D341Med (cell line): ENCODE data around the gene NDUFAB1.
"Not testable (repeated sequence)": the region's sequence is repeated elsewhere in the genome, so short reads cannot be mapped to it uniquely, and the experiment has no call there.

Source experiments
- DNase-seq: peaks from one replicate; pipeline ENCODE4 v3.0.0; 2012; ENCODE audit warnings: low spot score

NDUFAB1 gene

GRCh38 chr16:23584186-23585076 lies 11.7 kb downstream of the NDUFAB1 start:
- DNase-seq = no peak

DNA sequence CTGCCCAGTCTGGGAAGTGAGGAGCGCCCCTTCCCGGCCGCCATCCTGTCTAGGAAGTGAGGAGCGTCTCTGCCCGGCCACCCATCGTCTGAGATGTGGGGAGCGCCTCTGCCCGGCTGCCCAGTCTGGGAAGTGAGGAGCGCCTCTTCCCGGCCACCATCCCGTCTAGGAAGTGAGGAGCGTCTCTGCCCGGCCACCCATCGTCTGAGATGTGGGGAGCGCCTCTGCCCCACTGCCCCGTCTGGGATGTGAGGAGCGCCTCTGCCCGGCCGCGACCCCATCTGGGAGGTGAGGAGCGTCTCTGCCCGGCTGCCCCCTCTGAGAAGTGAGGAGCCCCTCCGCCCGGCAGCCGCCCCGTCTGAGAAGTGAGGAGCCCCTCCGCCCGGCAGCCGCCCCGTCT lies 12.8 kb downstream of the NDUFAB1 start:
- not testable (repeated sequence) for DNase-seq

DNA sequence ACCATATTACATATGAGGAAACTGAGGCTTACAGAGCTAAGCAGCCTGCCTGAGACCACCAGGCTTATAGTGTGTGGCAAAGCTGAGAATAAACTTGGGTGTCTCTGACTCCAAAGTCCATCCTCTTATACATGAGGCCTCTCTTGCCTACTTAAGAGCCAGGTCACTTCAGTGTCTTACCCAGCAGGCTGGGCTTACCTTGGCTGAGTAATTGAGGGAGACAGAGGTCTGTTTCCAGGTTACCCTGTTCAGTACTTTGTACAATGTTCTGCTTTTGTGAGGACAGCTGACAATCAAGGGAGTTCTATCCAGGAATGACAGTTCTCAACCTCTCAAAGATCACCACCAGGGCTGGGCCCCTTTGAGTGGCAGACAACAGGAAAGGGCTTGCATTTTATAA lies 14.4 kb downstream of the NDUFAB1 start:
- DNase-seq = no peak

- DNase-seq = no peak
Measured at GRCh38 chr16:23580391-23580790, 15.7 kb downstream of the NDUFAB1 start.

DNA sequence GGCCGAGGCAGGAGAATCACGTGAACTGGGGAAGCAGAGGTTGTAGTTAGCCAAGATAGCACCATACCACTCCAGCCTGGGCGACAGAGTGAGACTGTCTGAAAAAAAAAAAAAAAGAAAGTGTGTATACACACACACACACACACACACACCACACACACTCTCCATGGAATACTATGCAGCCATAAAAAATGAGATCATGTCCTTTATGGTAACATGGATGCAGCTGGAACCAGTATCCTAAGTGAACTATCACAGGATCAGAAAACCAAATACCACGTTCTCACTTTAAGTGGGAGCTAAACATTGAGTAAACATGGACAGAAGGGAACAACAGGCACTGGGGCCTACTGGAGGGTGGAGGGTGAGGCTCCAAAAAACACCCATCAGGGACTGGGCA lies 16.7 kb downstream of the NDUFAB1 start:
- DNase-seq = no peak

DNA sequence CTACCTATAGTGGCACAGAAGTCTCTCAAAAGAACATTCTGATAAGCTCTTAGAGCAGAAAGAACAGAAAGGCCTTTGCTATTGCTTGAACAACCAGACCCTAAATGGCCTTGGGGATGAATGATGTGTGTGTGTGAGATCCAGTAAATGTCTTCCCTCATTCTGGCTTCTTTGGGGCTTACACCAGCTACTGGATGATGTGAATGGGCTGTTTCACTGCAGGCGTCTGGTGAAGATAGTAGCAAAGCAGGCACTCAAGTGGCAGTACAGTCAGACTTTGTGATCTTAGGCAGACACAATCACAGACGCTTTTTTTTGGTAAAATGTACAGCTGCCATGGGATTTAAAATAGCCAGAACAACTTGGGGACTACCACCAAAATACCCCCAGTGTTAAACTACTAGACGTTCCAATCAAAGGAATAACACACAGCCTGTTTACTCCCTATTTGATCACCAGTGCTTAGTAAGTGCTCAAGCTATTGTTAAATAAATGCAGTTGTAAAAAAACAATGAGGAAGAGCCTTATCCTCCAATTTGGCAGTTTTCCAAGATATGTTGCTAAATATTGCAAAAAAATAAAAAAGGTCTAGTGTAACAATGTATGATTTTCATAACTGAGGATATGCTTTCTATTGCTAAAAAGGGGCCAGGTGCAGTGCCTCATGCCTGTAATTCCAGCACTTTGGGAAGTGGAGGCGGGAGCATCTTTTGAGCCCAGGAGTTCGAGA lies 17.9 kb downstream of the NDUFAB1 start:
- no peak for DNase-seq

DNA sequence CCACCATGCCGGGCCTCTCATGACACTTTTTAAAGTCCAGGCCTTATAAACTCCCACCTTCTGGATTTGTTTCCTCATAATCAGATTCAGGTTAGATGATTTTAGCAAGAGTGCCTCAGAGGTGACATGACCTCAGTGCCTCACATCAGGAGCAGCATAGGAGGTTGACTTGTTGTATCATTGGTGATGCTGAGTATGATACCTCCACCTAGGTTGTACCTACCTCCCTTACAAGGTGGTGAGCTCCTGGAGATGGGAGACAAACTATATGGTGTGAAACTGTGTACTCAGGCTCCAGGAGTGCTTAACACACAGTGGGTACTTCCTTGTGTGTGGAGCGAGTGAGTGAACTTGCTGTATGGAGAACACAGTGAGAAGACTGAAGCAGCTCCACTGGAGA lies 18.6 kb downstream of the NDUFAB1 start:
- DNase-seq = no peak

DNA sequence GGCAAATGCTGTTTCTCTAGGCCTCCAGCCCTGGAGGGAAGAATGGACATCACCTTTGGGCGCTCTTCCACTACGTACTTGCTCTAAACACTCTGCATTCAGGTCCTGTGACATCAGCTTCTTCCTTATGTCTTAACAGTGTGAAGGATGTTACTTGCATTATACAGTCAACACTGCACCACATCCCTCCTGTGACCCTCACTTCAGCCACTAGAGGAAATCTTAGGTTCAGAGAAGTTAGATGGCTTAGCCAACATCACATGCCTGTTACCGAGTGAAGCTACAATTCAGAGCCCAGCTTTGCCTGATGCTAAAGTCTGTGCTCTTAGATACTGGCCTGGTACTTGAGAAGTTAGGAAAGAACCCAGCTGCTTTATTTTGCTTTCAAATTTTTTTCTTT lies 20.3 kb downstream of the NDUFAB1 start:
- DNase-seq = no peak

- no peak for DNase-seq
Measured at GRCh38 chr16:23573817-23574216, 22.3 kb downstream of the NDUFAB1 start.

DNA sequence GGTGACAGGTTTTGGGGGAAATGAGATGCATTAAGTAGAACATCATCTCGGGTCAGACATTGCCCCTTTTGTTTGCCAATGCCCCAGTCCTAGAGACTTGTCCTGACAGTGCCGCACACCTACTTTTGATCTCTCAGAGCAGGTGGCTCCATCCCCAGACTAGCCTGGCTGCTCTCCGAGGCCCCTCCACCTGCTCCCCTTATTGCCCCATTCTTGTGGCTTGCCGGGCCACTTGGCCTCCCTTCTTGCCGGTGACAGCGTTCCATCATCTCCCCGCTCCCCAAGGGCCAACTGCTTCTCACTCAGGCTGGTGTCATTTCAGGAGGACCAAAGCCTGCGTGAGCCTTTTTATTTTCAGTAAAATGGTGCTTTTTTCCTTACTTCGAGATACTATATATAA lies 23.7 kb downstream of the NDUFAB1 start:
- no peak for DNase-seq

DNA sequence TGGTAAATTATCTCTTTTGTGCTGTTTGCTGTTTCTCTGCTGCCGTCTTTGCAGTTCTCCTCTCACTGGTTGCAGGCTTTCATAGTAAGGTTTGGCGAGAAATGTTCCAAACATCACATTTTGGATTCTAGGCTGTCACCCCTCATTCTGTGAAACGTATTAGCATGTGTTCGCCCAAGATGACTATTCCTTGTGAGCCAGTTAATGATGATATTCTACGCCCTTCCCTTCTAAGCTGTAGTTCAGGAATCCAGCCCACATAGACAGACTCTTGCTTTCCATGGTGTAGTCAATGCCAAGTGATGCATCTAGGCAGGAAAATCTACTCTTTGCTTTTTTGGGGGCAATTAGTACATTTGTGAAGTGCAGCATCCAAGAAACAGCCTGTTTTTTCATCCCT lies 24.2 kb downstream of the NDUFAB1 start:
- DNase-seq = no peak

GRCh38 chr16:23570992-23571632 lies 25.0 kb downstream of the NDUFAB1 start:
- no peak for DNase-seq

DNA sequence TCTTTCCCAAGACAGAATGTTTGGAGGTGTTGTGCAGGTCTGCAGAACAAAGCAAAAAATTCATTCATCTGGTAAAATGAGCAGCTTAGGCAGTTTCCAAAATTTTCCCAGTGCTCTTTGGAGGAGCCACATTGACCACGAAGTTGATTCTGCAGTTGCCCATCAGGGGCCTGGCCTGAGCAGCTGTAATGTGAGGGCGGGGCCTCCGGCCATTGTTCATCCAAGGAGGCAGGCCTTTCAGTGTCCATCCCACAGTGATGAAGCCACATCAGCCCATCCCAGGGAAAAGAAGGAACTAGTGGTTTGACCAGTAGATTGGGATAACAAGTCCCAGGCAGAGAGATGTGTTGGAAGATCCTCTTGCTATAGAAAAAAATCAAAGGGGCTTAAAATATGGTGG lies 28.5 kb downstream of the NDUFAB1 start:
- DNase-seq = no peak

DNA sequence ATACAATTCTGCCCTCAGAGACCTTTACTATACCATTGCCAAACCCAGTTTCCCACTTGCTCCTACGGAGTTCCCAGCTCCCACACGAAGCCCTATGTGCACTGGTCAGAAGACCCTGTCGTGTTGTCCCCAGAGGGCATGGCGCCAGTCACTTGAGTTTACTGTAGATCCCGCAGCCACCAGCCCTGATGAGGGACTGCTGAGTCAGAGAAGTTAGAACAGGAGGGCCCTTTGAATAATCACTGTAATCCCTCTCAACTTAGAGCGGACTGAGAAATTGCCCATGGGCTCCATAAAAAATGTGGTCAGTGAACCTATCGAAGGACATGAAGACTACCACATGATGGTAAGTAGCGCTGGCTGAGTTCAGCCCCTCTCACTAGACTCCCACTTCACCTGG lies 29.4 kb downstream of the NDUFAB1 start:
- no peak for DNase-seq

GRCh38 chr16:23564575-23565363 lies 31.3 kb downstream of the NDUFAB1 start:
- DNase-seq = no peak

DNA sequence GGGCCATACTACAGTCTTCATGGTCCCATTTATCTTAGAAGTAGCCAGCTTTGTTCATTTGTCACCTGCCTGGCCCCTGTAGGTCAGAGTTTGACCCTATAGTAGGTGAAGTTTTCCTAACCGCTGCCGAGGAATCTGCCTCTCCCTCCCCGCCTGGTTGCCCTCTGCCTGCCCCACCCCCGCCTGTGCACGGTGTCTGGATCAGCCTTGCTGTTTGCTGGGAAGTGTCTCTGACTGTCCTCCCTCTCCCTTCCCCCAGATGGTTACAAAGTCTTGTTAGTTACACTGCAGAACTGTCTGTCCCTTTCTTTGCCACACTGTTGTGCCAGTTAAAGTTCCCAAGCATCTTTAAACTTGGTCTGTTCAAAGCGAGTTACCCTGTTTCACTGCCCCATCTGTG lies 32.9 kb downstream of the NDUFAB1 start:
- DNase-seq = no peak

- DNase-seq = no peak
Measured at GRCh38 chr16:23562505-23562904, 33.6 kb downstream of the NDUFAB1 start.

DNA sequence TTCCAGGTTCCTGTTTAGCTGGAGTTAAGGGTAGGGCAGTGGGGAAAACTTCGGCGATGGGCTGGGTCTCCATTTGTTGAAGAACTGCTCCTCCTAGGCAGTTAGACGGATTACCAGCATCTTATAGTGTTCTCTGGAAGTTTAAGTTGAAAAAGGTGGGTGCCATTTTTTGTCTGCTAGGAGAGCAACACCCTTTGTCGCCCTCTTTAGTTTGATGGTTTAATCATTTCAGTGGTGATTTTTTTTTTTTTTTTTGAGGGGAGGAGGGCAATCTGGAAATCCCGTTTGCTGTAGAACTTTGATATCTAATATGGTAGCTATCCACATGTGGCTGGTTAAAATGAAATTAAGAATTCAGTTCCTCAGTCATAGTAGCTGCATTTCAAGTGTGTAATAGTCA lies 34.5 kb downstream of the NDUFAB1 start:
- DNase-seq = no peak

DNA sequence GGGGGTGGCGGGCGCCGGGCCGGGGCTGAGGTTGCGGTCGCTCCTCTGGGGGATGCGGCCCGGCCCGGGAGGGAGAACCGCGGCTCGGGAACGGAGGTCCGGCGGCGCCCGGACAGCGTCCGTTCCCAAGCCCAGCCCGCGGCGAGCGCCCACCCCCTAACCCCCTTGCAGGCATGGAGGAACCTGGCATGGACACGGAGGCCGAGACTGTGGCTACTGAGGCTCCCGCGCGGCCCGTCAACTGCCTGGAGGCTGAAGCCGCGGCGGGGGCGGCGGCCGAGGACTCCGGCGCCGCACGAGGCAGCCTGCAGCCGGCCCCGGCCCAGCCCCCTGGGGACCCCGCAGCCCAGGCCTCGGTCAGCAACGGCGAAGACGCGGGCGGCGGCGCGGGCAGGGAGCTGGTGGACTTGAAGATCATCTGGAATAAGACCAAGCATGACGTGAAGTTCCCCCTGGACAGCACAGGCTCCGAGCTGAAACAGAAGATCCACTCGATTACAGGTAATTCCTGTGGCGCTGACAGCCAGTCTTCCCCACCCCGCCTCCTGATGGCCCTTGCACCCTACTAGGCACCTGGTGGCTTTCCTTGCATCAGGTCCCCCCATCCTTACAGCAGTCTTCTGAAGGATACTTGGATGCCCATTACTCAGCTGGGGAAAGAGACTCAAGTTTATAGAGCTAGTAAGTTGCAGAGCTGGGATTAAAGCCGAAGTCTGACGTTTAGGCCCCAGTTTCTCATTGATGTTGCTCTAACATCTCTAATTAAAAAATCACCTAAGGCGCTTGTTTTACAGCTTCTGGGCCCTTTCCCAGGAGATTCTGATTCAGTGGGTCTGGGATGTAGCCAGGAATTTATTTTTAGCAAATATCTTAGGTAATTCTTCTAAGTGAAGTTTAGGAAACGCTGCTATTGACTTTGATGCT lies 38.1 kb downstream of the NDUFAB1 start:
- DNase-seq = no peak

DNA sequence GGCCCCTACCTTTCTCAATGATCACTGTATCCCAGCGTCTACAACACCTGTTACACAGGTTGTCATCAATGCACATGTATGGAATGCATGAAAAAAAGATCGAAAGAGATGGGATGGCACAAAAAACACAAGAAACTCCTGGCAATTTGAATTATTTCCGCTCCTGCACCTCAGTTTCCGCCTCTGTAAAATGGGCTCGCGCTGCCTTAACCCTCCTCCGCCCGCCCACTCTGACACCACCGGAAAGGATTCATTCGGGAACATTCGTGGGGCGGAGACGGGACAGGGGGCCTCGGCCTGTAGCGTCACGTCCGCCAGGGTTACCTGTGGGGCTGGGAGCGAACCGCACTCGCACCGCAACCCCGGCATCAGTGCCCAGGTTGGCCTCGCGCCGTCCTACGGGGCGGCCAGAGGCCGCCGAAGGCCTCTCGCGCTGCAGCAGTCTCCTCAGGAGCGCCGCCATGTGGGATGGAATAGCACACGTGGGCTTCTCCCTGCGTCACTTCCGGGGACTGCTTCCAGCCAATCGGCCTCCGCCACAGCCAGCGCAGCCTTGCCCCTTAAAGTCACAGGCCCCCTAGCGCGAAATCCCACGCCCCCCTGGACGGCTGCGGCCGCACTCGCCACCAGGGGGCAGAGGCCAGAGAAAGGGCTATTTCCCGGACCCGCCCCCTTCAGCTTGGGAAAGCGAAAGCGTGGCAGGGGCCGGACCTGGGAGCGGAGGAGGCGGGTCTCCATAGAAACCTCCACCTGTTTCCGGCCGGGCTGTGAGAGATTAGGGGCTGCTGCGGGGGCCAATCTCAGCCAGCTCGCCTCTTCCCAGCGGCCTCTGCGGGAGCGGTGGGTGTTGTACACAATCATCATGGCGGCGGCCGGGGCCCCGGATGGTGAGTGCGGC lies 39.0 kb downstream of the NDUFAB1 start, which contains the start of the genes EARS2 and UBFD1:
TSS of gene EARS2 (minus strand) at position 470 of the 898 bp plus-strand sequence. CDS start at position 463, 7 bp downstream.
TSS of gene UBFD1 (plus strand) at position 847 of the 898 bp plus-strand sequence. CDS start at position 863, 16 bp downstream.
- DNase-seq = peak; percentile 94
